Measurements from ENCODE around the gene SF1.

DNA sequence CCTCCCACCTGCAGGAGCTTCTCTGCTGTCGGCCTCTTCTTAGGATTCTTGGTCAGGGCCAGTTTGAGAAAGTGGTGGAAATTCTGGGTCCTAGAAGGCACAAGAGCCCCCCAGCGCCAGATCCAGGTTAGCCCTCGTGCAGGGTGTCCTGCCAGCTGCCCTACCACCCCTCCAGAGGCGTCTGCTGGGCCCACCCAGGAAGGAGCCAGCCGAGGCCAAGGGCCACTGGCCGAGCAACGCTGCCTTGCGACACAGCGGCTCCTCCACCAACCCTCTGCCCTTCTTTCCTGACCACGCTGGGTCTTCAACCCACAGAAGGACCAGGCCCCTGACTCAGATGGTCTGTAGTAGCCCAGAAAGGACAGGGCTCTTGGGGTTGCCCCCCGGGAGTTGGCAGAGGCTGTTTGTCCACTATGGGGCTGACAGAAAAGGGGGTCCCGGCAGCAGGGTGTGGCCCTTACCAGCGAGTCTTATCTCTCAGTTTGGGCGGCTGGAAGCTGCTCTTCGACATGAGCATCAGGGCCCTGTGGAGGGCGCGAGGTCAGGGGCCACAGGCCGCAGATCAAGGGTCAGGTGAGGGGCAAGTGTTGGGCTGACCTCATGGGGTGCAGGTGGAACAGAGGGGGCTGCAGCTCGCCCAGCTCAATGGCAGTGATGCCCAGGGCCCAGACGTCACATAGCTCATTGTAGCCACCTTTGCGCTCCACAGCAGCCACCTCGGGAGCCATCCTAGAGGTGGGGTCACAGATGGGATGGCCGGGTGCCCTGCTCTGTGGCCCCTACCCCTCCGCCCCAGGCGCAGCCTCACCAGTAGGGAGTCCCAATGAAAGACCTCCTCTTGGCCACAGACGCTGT, 22.2 kb upstream of the SF1 start:
- TF ChIP-seq CTCF (conservative IDR thresholded peaks at IDR 0.05; ENCODE audit: low read length) = no peak
- TF ChIP-seq EZH2phosphoT487 (IDR thresholded peaks at IDR 0.05; ENCODE audit: borderline replicate concordance, low read depth, low read length) = no peak
